GM18870 (cell line): Measurements from ENCODE around the gene TP63.

Experiments
- ATAC-seq: cut with Tn5 transposase; IDR thresholded peaks from one replicate; pipeline ENCODE4 v1.9.1; 2021; ENCODE audit warnings: moderate library complexity; ENCODE audit not compliant: unreplicated experiment

Gene TP63

DNA sequence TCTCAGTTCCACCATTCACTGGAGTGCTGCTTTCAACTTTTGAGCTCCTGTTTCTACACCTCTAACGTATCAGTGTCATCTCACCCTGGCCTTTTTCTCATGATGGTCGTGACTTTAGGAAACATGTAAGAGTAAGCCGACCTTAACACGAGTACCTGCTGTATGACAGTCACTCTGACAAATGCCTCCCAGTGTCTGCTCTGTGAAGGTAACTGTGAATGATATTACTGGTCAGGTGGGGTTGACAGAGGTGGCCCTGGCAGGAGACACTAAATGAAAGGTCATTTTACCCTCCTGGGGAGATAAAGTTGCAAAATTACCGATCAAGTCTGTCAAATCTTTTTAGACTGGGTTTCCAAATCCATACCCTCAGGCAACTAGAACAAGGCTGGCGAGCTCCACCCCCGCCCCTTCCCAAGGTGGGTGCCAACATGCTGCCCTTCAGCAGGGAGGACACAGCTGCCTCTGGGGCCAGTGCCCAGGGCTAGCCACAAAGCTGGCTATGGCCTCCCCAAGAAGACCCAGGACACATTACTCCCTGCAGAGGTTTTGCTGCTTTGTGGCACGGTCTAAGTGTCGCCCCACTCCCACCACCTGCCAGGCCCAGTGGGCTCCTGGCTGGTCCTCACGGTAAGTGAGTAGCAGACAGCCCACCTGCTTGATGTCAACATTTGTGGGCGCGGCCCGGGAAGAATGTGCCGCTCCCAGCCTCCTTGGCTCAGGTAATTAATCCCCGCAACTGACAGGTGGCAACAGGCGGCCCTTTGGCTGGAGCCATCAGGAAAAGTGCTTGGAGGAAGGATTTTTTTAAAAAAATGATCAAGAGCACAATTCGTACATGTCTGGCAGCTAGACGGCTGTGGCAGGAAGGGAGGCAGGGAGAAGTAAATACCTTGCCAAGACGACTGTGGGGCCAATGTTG is 211.8 kb downstream of the TP63 start:
- no peak for ATAC-seq

- ATAC-seq: no peak
Observed at GRCh38 chr3:189845069-189845468, 213.9 kb downstream of the TP63 start.

- ATAC-seq: no peak
Observed at GRCh38 chr3:189848395-189849040, 217.3 kb downstream of the TP63 start.

- no peak for ATAC-seq
Observed at GRCh38 chr3:189849262-189849661, 218.1 kb downstream of the TP63 start.

GRCh38 chr3:189851682-189852081 is 220.5 kb downstream of the TP63 start:
- ATAC-seq: no peak

DNA sequence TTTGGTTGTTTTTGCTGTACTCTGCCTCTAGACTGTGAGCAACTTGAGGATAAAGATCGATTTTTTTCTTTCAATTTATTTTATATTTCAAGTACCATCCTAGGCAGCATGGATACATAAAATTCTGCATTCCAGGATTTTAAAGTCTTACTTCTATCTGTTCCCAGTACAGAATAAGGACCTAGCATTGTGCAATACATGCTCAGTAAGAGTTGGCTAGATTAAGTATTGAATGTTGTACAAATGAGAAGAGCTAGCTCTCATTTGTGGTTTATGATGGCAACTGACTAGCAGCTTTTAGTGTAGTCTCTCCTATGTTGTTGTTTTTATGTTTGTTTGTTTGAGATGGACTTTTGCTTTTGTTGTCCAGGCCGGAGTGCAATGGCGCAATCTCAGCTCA is 222.7 kb downstream of the TP63 start:
- no peak for ATAC-seq

GRCh38 chr3:189860296-189860695 is 229.1 kb downstream of the TP63 start:
- no peak for ATAC-seq

GRCh38 chr3:189862385-189862998 is 231.3 kb downstream of the TP63 start:
- ATAC-seq: no peak

DNA sequence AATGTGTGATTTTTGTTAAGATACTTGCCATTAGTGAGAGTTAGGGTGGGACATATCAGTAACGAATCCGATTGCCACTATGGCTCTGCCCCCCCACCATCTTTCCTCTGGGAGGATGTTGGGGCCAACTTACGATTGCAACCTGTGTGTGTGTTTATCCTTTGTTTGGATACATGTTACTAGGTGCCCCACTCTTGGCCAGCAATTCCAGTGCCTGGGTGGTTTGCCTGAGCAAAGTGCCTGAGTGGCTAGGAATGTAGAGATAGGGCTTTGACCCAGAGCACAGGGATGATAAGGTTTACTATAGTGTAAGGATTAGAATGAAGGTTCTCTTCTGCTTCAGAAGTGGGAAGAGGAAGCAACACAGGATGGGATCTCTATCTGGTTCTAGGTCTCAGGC is 231.8 kb downstream of the TP63 start:
- ATAC-seq: no peak

- ATAC-seq: no peak
Observed at GRCh38 chr3:189868061-189868460, 236.9 kb downstream of the TP63 start.

- ATAC-seq: no peak
Observed at GRCh38 chr3:189869165-189869564, 238.0 kb downstream of the TP63 start.

- ATAC-seq: no peak
Observed at GRCh38 chr3:189871418-189871817, 240.2 kb downstream of the TP63 start.

DNA sequence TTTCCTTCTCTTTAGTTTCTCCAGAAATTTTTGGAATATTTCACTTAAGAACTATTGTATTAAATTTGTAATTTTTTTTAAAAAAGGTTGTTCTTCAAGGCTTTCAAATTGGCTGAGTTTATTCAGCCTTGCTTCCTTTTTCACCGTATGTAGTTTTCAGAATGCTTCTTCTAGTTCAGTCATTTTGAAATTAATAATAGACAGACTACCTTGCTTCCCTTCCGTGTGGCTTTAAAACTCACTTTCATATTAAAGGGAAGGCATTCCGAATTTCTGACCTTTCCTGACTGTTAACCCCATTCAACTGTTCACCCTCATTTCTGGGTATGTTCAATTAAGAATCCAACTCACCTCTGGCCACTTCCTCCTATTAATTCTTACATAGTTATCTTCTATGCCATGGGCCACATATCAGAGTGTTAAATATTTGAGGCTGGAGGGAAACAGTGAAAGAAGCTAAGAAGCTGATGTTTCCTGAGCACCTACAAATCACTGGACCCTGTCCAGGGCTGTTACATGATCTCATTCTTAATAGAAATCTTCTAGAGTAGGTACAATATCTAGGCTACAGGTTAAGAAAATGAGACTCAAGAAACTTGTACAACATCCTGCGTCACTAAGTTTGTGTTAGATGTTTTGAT is 252.0 kb downstream of the TP63 start:
- ATAC-seq: peak; percentile 66

DNA sequence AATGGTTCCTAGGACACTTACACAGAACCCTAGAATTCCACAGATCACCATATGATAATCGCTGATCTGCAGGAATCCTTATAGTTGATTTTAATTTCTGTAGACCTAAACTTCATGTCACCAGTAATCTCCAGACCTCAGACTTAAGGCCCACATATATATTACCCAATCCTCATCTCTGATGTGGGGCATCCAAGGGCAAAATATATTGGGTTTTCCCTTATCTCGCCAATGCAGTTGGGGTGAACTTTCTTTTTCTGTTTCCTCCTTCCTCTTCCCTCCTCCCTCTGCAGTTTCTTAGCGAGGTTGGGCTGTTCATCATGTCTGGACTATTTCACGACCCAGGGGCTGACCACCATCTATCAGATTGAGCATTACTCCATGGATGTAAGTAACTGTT is 259.3 kb downstream of the TP63 start:
- ATAC-seq: no peak

DNA sequence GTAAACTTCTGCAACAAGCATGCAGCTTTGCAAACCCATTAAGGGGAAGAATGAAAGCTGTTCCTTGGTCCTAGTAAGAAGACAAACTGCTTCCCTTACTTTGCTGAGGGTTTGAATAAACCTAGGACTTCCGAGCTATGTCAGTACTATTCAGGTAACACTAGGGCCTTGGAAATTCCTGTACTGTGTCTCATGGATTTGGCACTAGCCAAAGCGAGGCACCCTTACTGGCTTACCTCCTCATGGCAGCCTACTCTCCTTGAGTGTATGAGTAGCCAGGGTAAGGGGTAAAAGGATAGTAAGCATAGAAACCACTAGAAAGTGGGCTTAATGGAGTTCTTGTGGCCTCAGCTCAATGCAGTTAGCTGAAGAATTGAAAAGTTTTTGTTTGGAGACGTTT is 265.3 kb downstream of the TP63 start:
- ATAC-seq: no peak

- ATAC-seq: no peak
Observed at GRCh38 chr3:189897406-189897805, 266.2 kb downstream of the TP63 start.

GRCh38 chr3:189898559-189899153 is 267.5 kb downstream of the TP63 start:
- ATAC-seq: no peak

GRCh38 chr3:189899186-189899585 is 268.0 kb downstream of the TP63 start:
- no peak for ATAC-seq

DNA sequence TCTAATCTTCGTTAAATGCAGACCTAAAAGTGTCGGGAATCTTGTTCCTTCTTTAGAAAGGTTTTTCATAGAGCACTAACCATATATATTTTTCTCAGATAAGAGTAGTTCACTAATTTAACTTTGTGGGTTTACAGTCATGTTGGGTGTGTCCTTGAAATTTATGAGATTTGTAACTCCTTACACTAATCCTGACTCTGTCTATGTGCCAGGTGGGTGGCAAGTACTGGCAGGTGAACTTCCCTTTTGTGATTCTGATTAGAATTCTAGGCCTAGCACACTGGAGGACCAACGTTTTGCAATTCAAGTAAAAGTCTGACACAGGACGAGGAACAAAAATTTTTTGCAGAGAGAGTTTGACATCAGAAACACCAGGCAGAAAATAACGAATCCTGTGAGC is 269.4 kb downstream of the TP63 start:
- ATAC-seq: no peak

- ATAC-seq: no peak
Observed at GRCh38 chr3:189901481-189901880, 270.3 kb downstream of the TP63 start.
